NCI-H226 (cell line): ENCODE data around the gene MCEE.

ENCODE experiments used
- DNase-seq: peaks from one replicate; pipeline ENCODE4 v3.0.0-alpha.2; 2015

Gene MCEE

DNA sequence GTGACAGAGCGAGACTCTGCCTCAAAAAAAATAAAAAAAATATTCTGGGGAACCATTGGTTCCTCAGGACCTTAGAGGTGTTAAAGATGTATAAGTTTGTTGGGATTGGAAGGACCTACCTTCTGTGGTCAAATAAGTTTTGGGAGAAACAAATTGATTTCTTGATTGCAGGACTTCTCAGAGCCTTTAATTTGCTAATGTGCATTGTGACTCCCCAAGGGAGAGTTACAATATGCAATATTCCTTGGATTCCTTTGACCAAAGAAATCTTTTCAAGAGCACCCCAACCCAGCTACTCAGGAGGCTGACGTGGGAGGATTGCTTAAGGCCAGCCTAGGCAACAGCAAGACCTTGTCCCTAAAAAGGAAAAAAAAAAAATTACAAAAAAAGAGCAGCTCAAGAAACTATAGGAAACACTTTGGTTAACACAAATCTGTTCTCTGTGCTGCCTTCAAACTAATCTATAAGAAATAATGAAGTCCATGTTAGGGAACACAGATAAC, 55.1 kb downstream of the MCEE start:
- no peak for DNase-seq

DNA sequence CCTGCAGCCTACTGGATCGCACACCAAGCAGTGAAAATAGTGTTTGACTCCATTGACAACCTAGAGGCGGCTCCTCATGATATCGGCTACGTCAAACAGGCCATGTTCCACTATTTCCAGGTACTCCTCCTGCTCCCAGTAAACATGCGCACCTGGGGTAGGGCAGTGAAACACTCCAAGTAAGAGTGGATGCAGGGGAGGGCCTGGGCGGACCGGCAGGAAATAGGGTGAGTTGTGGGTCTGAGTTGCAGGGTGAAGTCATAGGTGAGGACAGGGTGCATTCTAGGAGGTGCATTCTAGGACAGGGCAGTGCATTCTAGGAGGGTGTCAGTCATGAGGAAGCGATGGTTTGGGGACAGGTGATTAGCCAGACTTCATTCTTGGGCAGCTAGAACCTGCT, 56.6 kb downstream of the MCEE start:
- no peak for DNase-seq

DNA sequence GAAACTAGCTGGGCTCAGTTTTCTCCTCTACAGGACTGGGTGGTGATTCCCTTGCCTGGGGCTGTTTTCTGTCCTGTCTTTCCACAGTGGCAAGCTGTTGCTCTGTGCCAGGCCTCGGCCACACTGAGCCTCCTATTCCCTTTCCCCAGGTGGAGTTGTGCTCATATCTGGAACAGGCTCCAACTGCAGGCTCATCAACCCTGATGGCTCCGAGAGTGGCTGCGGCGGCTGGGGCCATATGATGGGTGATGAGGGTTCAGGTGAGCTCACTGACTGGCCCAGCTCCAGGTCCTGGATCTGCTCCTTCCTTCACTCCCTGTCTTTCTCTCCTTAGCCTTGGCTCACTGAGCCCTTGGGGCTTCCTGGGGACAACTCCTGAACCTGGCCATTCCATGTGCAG, 57.5 kb downstream of the MCEE start:
- DNase-seq = no peak

DNA sequence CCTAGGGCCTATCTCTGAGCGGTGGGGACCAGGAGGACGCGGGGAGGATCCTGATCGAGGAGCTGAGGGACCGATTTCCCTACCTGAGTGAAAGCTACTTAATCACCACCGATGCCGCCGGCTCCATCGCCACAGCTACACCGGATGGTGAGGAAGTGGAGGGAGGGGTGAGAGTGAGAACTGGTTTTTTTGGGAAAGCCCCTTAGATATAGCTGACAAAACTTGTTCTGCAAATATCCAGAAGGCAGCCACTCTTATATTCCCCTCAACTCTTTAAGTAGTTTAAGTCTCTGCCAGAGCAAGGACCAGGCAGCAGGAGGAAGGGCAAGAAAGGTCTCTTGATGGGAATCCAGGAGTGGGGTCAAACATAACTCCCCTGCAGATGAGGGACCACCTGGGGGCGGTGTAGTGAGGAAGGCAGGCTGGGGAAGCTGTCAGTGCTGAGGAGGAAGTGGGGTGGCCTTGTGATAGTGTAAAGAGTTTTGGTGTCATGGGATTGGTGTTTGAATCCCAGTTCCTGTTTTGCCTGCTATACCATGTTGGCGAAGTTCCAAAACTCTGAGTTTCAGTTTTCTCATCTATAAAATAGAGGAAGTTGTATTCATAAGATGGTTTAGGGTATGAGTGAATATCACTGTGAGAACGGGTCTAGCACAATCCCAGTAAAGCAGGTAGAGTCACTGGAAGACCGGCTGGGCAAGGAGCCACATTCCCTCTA, 58.2 kb downstream of the MCEE start:
- no peak for DNase-seq

DNA sequence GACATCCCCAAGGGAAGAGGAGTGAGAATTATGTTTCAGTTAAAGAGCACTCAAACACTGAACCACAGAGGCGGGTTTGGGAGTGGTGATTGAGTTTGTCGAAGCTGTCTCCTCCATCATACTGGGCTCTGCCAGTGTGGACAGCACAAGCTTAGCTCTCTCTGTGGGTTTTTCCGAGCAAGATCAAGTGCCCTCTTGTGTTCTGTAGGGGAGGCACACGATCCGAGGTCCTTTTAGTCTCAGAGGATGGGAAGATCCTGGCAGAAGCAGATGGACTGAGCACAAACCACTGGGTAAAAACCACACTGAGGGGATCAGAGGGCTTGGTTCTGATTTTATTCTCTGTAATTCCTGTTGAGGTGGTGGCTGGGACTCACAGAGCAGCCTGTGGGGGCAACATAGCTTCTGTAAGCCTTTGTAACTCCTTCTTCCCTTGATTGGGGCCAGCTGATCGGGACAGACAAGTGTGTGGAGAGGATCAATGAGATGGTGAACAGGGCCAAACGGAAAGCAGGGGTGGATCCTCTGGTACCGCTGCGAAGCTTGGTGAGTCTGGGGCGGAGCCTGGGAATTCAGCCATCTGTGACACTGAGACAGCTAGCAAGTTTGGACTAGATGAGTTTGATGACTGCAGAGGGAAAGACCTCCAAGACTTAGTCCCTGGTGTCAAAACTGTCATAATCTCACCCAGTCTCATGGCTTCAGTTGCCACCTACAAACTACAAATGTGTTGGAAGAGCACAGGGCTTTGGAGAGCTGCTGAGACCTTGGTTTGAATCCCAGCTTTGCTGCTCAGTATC, 59.5 kb downstream of the MCEE start:
- peak; percentile 17 for DNase-seq

DNA sequence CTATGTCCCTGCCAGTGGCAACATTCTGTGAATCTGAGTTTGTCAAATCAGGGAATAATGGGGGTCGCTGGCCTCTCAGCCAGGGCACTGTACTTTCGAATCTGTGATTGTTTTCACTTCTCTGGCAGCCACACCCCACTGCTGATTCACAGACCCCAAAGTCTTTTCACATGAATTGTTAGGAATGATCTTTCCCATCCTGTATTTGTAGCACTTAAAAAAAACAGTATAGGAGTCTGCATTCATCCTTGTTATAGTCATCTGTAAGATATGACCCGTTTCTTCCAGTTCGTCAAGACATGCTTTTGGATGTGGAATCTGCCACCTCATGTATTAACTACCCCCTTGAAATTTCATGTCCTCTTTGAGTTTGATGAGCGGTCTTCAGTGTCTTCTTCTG, 60.7 kb downstream of the MCEE start:
- DNase-seq = no peak

DNA sequence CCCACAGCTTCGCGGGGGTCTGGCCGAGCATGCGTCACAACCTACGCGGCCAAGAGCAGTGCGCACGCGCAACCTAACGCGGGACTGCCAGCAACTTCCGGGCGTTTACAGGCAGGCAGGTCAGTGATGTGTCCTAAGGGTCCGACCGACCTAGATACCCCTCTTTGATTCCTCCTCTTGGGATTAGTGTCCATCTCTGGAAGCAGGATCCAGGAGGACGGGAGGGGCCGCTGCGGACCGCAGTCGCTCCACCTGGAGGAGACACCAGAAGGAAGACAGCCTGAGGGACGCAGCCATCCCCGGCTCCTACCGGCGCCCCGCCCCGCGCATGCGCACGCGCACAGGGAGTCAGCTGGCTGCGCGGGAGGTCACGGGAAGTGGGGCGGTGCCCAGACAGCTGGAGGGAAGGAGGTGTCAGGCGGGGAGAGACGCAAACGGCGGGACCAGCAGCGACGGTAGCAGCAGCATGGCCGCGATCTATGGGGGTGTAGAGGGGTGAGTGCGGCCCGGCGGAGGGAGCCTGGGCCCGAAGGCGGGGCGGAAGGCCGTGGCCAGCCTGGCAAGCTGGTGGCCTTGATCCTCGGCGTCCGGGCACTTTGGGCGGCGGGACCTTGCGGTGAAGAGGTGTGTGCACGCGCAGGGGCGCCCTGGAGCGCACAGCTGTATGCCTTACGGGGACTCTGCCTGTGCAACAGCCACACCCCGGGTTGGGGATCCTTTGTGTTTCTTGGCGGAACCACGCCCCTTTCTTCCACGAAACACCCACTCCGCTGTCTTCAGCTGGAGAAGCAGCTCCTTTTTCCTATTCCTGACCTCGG, 61.6 kb downstream of the MCEE start, which contains the start of gene NAGK:
Gene NAGK (plus strand): TSS at position 431 of the 818 bp plus-strand sequence. CDS start 36 bp downstream, at position 467.
- DNase-seq = peak; percentile 95

DNA sequence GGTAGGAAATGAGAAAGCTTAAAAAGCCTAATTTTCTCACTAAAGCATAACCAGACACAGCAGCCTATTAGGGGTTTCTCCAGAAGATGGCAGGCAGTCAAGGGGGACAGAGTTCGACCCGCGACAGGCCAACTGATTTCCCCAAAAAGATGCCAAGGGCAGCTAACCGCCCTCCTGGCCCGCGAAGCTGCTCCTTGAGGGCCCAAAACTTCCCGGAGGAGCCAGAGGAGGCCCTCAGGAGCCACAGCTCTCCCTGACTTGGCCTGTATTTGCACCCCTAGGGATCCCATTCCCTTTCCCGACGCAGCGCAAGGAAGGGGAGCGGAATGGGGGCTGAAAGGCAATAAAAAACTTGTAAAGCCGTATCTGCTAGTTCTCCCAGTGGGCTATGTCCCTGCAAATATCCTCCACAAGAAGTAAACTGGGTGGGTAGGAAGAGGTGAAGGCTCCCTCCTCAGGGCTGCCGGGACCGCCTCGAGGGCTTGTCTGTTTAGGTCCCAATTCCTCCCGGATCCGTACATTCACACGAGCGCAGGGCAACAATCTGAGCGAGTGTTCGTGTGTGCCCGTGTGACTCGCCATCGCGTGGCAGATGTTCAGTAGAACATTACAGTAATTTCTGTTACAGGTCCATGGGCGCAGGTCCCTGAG, 62.3 kb downstream of the MCEE start:
- DNase-seq = no peak

DNA sequence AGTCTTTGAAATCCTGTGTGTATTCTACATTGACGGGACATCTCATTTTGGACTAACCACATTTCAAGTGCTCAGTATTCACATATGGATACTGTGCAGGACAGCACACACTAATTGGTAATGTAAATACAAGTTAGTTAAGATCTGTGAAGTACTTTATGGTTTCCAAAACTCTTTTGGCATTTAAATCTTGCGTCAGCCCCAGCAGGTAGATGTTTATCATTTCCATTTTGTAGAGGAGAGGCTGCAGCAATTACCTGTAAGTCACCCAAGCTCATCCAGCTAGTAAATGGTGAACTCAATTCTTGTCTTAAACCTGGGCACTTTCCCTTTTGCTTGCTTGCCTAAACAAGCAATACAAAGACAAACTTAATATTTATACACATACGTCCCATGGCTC, 63.2 kb downstream of the MCEE start:
- DNase-seq = no peak

DNA sequence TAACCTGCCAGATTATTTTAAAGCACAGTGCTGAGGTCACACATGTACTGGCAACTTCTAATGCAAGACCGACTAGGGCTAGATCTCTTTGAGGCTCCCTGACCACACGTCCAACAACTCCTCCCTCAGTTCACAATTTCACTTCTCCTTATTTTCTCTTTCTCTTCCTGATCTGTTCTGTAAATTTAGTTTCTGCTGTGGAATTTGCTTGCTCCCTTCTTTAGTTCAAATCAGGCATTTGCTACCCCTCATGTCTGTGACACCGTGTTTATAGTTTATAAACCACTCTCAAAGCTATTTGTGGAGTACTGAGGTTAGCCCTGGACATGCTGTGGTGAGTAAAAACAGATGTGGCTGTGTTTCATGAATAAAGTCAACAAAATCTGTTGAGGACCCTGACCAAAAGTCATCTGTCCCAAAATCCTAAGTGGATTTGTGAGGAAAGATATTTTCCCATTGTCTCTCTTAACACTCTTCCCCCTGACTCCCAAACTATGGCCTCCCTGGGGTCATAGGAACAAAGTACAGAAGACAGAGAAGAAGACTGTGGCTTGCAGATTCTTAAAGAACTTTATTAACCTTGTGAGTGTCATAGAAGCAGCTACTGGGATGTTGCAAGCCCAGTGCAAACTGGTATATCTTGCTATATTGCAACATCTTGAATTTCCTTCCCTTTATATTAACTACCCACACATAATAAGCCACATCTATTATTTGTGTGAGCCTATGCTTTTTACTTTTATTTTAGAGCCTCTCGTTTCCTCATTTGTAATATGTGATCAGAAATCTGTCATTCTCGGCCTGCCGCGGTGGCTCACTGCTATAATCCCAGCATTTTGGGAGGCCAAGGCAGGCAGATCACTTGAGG, 65.0 kb downstream of the MCEE start:
- no peak for DNase-seq

DNA sequence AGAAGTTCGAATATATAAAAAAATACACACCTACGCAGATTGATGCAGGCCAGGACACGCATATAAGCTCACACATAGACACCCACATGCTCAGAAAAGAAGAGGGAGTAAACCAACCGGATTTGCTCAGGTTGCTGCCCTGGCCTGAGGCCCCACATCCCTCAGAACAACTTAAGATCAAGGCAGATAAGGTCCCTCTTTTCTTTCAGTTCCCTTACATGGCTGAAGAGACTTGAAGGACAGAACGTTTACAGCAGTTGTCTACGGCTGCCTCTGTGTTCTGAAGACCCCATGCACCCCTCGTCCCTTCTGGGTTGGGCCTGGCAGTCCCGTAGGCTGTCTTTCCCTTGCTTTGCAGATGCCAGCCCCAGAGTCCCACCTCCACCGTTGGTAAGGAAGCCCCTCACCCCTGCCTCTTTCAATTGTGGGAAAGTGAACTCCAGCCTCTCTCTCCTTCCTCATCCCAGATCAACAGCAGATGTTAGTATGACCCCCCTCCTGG, 65.9 kb downstream of the MCEE start:
- no peak for DNase-seq

DNA sequence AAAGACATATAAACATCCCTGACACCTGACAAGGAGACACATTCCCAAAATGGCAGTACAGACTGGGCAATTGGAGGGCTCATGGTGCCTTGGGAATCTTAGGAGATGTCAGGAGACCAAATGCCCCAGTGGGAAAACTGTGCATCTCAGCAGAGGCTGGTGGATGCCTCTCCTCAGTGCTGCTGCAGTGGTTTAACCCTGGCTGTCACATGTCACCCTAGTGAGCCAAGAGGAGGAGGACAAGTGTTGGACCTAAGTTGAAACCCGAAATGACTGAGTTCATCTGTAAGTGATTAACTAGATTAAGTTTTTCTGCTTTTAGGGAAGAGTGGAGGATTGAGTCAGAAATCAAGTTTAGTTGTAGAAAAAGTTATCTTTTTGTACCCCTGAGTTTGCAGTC, 66.8 kb downstream of the MCEE start:
- DNase-seq = no peak

DNA sequence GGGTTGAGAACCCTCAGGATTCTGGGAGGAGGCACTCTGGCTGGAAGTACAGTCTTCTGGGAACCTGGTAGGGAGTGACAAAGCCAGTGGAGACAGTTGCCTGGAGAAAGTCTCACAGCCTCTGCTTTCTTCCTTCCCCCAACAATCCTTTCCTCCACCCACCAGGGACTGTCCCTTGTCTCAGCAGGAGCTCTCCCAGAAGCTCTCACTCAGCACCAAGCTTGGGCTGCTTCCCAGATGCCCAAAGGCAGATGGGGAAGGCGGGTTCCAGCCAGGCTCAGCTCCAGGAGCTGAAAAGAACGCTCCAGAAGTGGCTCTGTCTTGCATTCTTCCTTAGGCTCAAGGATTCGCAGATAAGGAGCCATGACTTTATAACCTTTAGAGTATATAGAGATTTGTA, 69.2 kb downstream of the MCEE start:
- no peak for DNase-seq

DNA sequence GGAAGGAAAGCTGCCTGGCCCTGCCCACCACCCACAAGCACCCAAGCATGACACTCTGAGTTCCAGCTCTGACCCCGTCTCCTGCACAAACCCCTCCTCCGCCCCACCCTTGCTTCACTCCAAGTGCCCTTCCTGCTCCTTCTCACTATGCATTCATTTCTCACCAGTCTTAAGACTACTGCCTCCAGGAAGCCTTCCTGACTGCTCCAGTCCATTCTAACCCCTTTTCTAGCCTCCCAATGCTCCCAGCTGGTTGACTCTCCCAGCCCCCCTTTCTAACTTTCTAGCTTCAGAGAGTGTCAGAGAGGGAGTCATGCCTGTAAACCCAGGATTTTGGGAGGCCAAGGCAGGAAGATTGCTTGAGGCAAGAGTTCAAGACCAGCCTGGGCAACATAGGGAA, 69.8 kb downstream of the MCEE start:
- no peak for DNase-seq
